ENCODE measurements around the gene ESRP2.

ESRP2 gene

DNA sequence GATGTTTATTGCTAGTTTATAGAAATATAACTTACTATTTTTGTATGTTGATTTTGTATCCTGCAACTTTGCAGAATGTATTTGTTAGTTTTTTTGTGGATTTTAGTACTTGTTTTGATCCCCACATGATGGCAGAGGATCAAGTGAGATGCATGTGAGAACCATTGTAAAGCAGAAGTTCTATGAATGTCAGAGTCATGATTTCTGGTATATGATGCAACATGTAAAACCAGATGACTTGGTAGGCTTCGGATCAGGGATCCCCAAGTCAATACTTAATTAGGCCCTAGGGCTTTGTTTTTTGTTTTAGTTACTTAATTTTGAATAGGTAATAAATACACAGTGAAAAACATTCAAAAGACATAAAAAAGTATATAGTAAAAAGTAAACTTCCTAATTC, 45.8 kb downstream of the ESRP2 start:
- in situ Hi-C loops (cut with MboI; ENCODE audit: low sequenced_read_pairs, unreplicated experiment) = no loop called here
- TF ChIP-seq, protein P1, sequence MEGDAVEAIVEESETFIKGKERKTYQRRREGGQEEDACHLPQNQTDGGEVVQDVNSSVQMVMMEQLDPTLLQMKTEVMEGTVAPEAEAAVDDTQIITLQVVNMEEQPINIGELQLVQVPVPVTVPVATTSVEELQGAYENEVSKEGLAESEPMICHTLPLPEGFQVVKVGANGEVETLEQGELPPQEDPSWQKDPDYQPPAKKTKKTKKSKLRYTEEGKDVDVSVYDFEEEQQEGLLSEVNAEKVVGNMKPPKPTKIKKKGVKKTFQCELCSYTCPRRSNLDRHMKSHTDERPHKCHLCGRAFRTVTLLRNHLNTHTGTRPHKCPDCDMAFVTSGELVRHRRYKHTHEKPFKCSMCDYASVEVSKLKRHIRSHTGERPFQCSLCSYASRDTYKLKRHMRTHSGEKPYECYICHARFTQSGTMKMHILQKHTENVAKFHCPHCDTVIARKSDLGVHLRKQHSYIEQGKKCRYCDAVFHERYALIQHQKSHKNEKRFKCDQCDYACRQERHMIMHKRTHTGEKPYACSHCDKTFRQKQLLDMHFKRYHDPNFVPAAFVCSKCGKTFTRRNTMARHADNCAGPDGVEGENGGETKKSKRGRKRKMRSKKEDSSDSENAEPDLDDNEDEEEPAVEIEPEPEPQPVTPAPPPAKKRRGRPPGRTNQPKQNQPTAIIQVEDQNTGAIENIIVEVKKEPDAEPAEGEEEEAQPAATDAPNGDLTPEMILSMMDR (IDR thresholded peaks at IDR 0.05; ENCODE audit: borderline replicate concordance, control extremely low read depth, extremely low read depth, insufficient read depth, missing control alignments) = no peak
- DNase-seq (ENCODE audit: low spot score) = no peak

DNA sequence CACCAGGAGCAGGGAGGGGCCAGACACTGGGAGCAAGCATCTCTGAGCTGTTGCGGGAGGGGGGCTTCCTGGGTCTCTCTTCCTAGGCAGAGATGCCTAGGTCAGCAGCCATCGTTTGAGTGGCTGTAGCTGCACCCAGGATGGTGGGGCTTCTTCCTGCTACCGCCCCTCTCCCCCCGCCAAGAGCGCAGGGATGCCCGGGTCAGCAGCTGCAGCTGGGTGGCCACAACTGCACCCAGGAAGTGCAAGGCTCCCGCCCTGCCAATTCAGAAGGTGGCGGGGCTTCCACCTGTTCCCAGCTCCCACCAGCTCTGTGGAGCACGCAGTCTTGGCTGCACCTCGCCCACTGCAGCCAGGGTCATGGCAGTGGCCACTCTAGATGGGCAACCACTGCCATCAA, 47.8 kb downstream of the ESRP2 start:
- in situ Hi-C loops (cut with MboI; ENCODE audit: low sequenced_read_pairs, unreplicated experiment) = no loop called here
- TF ChIP-seq, protein P1 (IDR thresholded peaks at IDR 0.05; ENCODE audit: borderline replicate concordance, control extremely low read depth, extremely low read depth, insufficient read depth, missing control alignments) = no peak
- no peak for DNase-seq (ENCODE audit: low spot score)

DNA sequence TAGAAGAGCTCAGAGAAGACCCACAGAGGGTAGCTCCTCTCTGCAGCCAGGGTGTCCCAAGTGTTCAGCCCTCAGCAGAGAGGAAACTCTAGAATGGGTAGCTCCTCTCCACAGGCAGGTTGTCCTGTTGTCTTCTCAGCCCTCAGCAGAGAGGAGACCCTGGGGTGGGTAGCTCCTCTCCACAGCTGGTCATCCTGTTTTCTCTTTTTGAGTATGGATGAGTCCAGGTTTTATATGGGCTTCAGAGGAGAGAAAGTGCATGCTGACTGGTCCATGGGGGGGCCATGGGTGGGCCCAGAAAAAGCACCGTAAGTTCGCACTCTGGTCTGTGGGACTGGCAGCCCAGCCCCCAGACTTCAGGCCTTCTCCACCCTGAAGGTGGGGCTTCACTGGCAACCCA, 48.4 kb downstream of the ESRP2 start:
- in situ Hi-C loops (cut with MboI; ENCODE audit: low sequenced_read_pairs, unreplicated experiment) = no loop called here
- TF ChIP-seq, protein P1 (IDR thresholded peaks at IDR 0.05; ENCODE audit: borderline replicate concordance, control extremely low read depth, extremely low read depth, insufficient read depth, missing control alignments) = no peak
- no peak for DNase-seq (ENCODE audit: low spot score)

DNA sequence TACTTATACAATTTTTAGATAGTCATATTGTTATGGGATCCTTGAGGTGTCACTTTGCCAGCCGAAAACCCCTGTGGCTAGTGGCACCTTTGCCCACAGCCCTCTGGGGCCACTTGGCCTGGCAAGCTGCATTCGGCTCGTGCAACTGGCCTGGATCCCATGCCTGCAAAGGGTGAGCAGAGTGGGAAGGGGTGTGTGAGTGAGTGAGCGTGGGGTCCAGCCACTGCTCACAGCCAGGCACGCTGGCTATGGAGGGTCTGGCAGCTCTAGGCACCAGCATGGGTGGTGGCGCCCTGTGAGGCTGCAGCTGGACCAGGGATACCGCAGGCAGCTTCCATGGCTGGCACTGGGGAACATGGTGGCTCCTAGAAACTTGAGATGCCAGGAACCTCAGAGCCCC, 49.0 kb downstream of the ESRP2 start:
- no peak for DNase-seq (ENCODE audit: low spot score)
- in situ Hi-C loops (cut with MboI; ENCODE audit: low sequenced_read_pairs, unreplicated experiment) = no loop called here
- TF ChIP-seq, protein P1 (IDR thresholded peaks at IDR 0.05; ENCODE audit: borderline replicate concordance, control extremely low read depth, extremely low read depth, insufficient read depth, missing control alignments) = no peak

DNA sequence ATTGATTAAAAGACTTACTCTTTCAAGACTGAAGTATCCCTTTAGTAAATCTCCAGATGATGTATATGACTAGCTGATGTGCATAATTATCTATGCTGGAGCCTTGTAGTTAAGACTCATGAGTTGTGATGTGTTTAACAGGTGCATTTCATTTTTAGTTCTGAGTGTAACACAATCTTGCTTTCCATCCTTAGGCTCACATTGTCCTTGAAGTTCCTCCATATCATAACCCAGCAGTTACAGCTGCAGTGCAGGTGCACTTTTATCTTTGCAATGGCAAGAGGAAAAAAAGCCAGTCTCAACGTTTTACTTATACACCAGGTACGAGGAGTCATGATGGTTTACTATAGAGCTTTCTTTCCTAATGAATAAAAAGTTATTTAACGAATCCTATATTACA, 52.9 kb downstream of the ESRP2 start:
- DNase-seq (ENCODE audit: low spot score) = no peak
- TF ChIP-seq, protein P1 (IDR thresholded peaks at IDR 0.05; ENCODE audit: borderline replicate concordance, control extremely low read depth, extremely low read depth, insufficient read depth, missing control alignments) = no peak
- in situ Hi-C loops (cut with MboI; ENCODE audit: low sequenced_read_pairs, unreplicated experiment) = no loop called here

DNA sequence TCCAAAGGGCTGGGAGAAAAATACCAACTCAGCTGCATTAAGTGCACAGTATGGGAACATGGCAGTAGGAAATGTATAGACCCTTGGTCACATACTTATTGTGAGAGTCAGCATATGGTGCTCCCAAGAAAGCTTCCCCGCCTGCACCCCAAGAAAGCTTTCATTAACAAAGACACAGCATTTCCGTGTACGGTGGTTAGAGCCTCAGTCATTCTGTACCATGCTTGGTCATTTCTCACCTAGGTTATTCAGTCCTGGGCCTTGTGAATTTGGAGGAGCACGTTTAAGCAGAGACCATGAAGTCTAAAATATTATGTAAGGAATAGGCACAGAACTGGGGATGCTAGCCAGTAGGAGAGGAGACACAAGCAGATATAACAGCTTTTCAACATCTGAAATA, 56.1 kb downstream of the ESRP2 start:
- in situ Hi-C loops (cut with MboI; ENCODE audit: low sequenced_read_pairs, unreplicated experiment) = no loop called here

More for the DNA sequence above, 56.1 kb downstream of the ESRP2 start:
- TF ChIP-seq, protein P1 (IDR thresholded peaks at IDR 0.05; ENCODE audit: borderline replicate concordance, control extremely low read depth, extremely low read depth, insufficient read depth, missing control alignments) = no peak
- DNase-seq (ENCODE audit: low spot score) = no peak
